CD4-positive, alpha-beta T cell treated with Interferon alpha-2 for 1 hour (primary cell): Measurements from ENCODE around the gene MBLAC1.
A peak's percentile ranks its signal among the peaks of the same experiment; 100 is the strongest.

Experiments
- DNase-seq, 2 donors: peaks; one replicate each; pipeline ENCODE4 v3.0.0-alpha.2; 2020 to 2022

MBLAC1 gene

GRCh38 chr7:100173806-100174495 lies 47.2 kb downstream of the MBLAC1 start:
- no peak for DNase-seq

GRCh38 chr7:100174582-100174981 lies 47.8 kb downstream of the MBLAC1 start:
- DNase-seq: no peak

- DNase-seq: no peak
Measured at GRCh38 chr7:100175296-100175935, 48.6 kb downstream of the MBLAC1 start.

- no peak for DNase-seq
Measured at GRCh38 chr7:100176096-100177044, 49.6 kb downstream of the MBLAC1 start.

GRCh38 chr7:100177045-100178001 lies 50.6 kb downstream of the MBLAC1 start, which contains the start of the genes GPC2 and STAG3:
Gene GPC2, minus strand, starts transcription at chr7:100177381. Its CDS starts 182 bp downstream, at chr7:100177199.
Gene STAG3, plus strand, starts transcription at chr7:100177918. Its CDS starts 2,639 bp downstream, at chr7:100180557.
- DNase-seq: peak; percentile 98 to 99
